K562 (cell line): ENCODE data around the gene DMXL1. TPM values are rescaled to one million over a fixed set of nuclear protein-coding genes. Genes with fewer than 3 reads are reported as not detected.

Source experiments
- ATAC-seq: fragments of 200-7000 bp; cut with Tn5 transposase; 3 replicates; pipeline ENCODE4 v1.9.1; 2020; ENCODE audit warnings: moderate library complexity
- BruUV-seq: library from RNA; stranded (reverse); fragments of 400-500 nt; replicated peaks from 2 replicates; lab custom pipeline; 2021; lab: Mats Ljungman, UMichigan
- CTCF ChIA-PET: fragments of 300-600 bp; formaldehyde crosslinking; extraction: SDS; loops from one replicate; lab custom pipeline; 2021; ENCODE audit warnings: low intra/inter-chr PET ratio; lab: Yijun Ruan, JAX
- POLR2A ChIA-PET: fragments of 300-600, 350-650 bp; sonication (Branson Sonifier 250); formaldehyde crosslinking; extraction: SDS; loops from one replicate; lab custom pipeline; 2021; ENCODE audit warnings: antibody characterized with exemption, inconsistent platforms; lab: Yijun Ruan, JAX
- DNase-seq, 4 experiments: peaks; one replicate each; pipeline versions ENCODE4 v3.0.0 to v3.0.0-alpha.2; 2011 to 2018; ENCODE audit warnings: low spot score in 3 of 4, mixed read lengths in 3 of 4; ENCODE audit errors: extremely low read depth in 1 of 4
- FAIRE-seq: peaks from 2 replicates; lab custom pipeline; 2011; peaks lifted over from hg19 to GRCh38; lab: Jason Lieb, UNC
- H2AFZ ChIP-seq: 2 replicates; pipeline ENCODE4 v1.6.0; 2011; ENCODE audit warnings: low read depth, low read length, control low read depth, inconsistent platforms
- H3K27ac ChIP-seq: fragments of 200-600 bp; 3 replicates; pipeline ENCODE4 v1.8.0; 2011; ENCODE audit warnings: low read depth, mild to moderate bottlenecking, control low read depth, inconsistent platforms, low read length, moderate library complexity, mixed read lengths; ENCODE audit errors: extremely low read depth
- H3K27me3 ChIP-seq, 2 experiments: fragments of 300-600 bp in 1 of 2; 2 replicates in 1 of 2; 3 replicates in 1 of 2; pipeline versions ENCODE4 v1.6.0 to v1.8.0; 2011; ENCODE audit warnings: inconsistent platforms in 2 of 2, low read length in 2 of 2, mild to moderate bottlenecking in 1 of 2, mixed read lengths in 1 of 2, moderate library complexity in 1 of 2; ENCODE audit not compliant: control insufficient read depth in 2 of 2, insufficient read depth in 2 of 2
- H3K36me3 ChIP-seq: fragments of 300-600 bp; 3 replicates; pipeline ENCODE4 v1.8.0; 2011; ENCODE audit warnings: mild to moderate bottlenecking, low read length, inconsistent platforms; ENCODE audit not compliant: control insufficient read depth, insufficient read depth
- H3K4me1 ChIP-seq, 2 experiments: fragments of 200-600 bp in 1 of 2; replicated peaks in 1 of 2; 2 replicates in 1 of 2; 3 replicates in 1 of 2; pipeline versions ENCODE4 v1.5.1 to v1.8.0; 2011; ENCODE audit warnings: inconsistent platforms in 2 of 2, low read length in 2 of 2, mild to moderate bottlenecking in 1 of 2, mixed read lengths in 1 of 2, moderate library complexity in 1 of 2; ENCODE audit not compliant: control insufficient read depth in 2 of 2, insufficient read depth in 2 of 2
- H3K4me2 ChIP-seq: 2 replicates; pipeline ENCODE4 v1.6.1; 2011; ENCODE audit warnings: low read length, control low read depth, inconsistent platforms, mixed read lengths; ENCODE audit not compliant: insufficient read depth
- H3K4me3 ChIP-seq: fragments of 200-600 bp; sonication (generic), shearing (Covaris generic); 2 replicates; pipeline ENCODE4 v1.5.1; 2016; ENCODE audit warnings: control low read depth, inconsistent platforms
- H3K79me2 ChIP-seq: fragments of 200-600 bp; 3 replicates; pipeline ENCODE4 v1.8.0; 2011; ENCODE audit warnings: low read length, inconsistent platforms; ENCODE audit not compliant: control insufficient read depth, insufficient read depth
- H3K9ac ChIP-seq, 2 experiments: 2 replicates each; pipeline versions ENCODE4 v1.6.0 to v1.6.1; 2011; ENCODE audit warnings: low read depth in 2 of 2, low read length in 2 of 2, control low read depth in 1 of 2, inconsistent platforms in 1 of 2, mild to moderate bottlenecking in 1 of 2, mixed read lengths in 1 of 2; ENCODE audit not compliant: insufficient read depth in 1 of 2
- H3K9me1 ChIP-seq: one replicate; pipeline ENCODE4 v1.6.0; 2011; ENCODE audit warnings: inconsistent platforms, mild to moderate bottlenecking, low read length, moderate library complexity; ENCODE audit not compliant: control insufficient read depth, insufficient read depth
- H3K9me3 ChIP-seq: replicated peaks from 2 replicates; pipeline ENCODE4 v1.5.1; 2011; ENCODE audit warnings: low read depth, low read length, inconsistent platforms; ENCODE audit not compliant: control insufficient read depth, insufficient read depth
- H4K20me1 ChIP-seq: replicated peaks from 2 replicates; pipeline ENCODE4 v1.6.1; 2011; ENCODE audit warnings: low read length, inconsistent platforms, mixed read lengths; ENCODE audit not compliant: control insufficient read depth, insufficient read depth
- BRF2 ChIP-seq: IDR thresholded peaks from 3 replicates; pipeline ENCODE4 v1.6.1; 2011; ENCODE audit warnings: borderline replicate concordance, mild to moderate bottlenecking; ENCODE audit not compliant: insufficient read length, insufficient read depth
- CBFA2T3 ChIP-seq: fragments of 450-650 bp; IDR thresholded peaks from 2 replicates; pipeline ENCODE4 v1.6.1; 2017
- CHCHD3 ChIP-seq: fragments of 250-450 bp; sonication (Bioruptor Pico); IDR thresholded peaks from 2 replicates; pipeline ENCODE4 v2.1.2; 2022; ENCODE audit warnings: mild to moderate bottlenecking
- CREB5 ChIP-seq: fragments of 250-450 bp; sonication (Bioruptor Pico); IDR thresholded peaks from 2 replicates; pipeline ENCODE4 v1.5.0; 2020; ENCODE audit warnings: mild to moderate bottlenecking
- ETV6 ChIP-seq, 3 experiments: fragments of 150-350 bp in 1 of 3; sonication (generic) in 1 of 3; formaldehyde crosslinking in 1 of 3; IDR thresholded peaks; 2 replicates each; pipeline versions ENCODE4 v1.6.1 to v1.8.0; 2014 to 2022; ENCODE audit warnings: borderline replicate concordance in 2 of 3, low read depth in 2 of 3, antibody characterized with exemption in 1 of 3, low read length in 1 of 3, mild to moderate bottlenecking in 1 of 3, missing genetic modification reagents in 1 of 3
- HDAC3 ChIP-seq: fragments of 450-650 bp; IDR thresholded peaks from 2 replicates; pipeline ENCODE4 v1.6.1; 2018; ENCODE audit warnings: borderline replicate concordance, mild to moderate bottlenecking, moderate library complexity; ENCODE audit not compliant: partially characterized antibody
- MAZ ChIP-seq, 2 experiments: fragments of 450-650 bp in 1 of 2; sonication (generic) in 1 of 2; formaldehyde crosslinking; IDR thresholded peaks in 1 of 2; conservative IDR thresholded peaks in 1 of 2; 2 replicates each; pipeline versions ENCODE4 v1.4.0 to v1.5.0; 2020; ENCODE audit warnings: mild to moderate bottlenecking in 1 of 2, missing genetic modification reagents in 1 of 2
- MLX ChIP-seq, 2 experiments: fragments of 450-650 bp in 1 of 2; sonication (generic) in 1 of 2; formaldehyde crosslinking; conservative IDR thresholded peaks; 2 replicates each; pipeline versions ENCODE4 v1.4.0 to v1.8.1; 2020 to 2022; ENCODE audit warnings: mild to moderate bottlenecking in 1 of 2, missing genetic modification reagents in 1 of 2
- POLR2B ChIP-seq: fragments of 450-650 bp; IDR thresholded peaks from 2 replicates; pipeline ENCODE4 v1.6.1; 2018; ENCODE audit warnings: low read depth; ENCODE audit not compliant: partially characterized antibody
- ZNF140 ChIP-seq: fragments of 250-450 bp; sonication (Bioruptor Pico); IDR thresholded peaks from 2 replicates; pipeline ENCODE4 v1.8.0; 2021; ENCODE audit warnings: moderate library complexity, mild to moderate bottlenecking, inconsistent platforms
- ZNF583 ChIP-seq: fragments of 250-450 bp; sonication (Bioruptor Pico); IDR thresholded peaks from 2 replicates; pipeline ENCODE4 v1.4.0; 2020
- WGBS: fragments of 100-300 bp; shearing (Covaris generic); methylation state at CpG from one replicate; pipeline ENCODE4 v1.1.6; 2016; ENCODE audit warnings: low coverage, mixed read lengths; ENCODE audit not compliant: insufficient coverage; ENCODE audit errors: missing lambda C conversion rate; 5-methylcytosine and 5-hydroxymethylcytosine counted together
- in situ Hi-C: fragments of 300-500 bp; cut with MboI; formaldehyde crosslinking; loops from 4 replicates; pipeline ENCODE4 v1.15.0; 2018; ENCODE audit warnings: inconsistent platforms, mixed read lengths
- intact Hi-C: fragments of 100-400 bp; cut with micrococcal nuclease; formaldehyde crosslinking; loops from 2 replicates; pipeline ENCODE4 v1.14.2; 2022
- polyA plus RNA-seq, 8 experiments: library from polyadenylated mRNA; depleted of rRNA in 4 of 8; stranded (reverse) in 5 of 8; unstranded in 3 of 8; fragments of >200 nt; fragmentation: Nextera tagmentation in 2 of 8; fragmentation: Illumina TruSeq in 1 of 8; extraction: Ambion mirVana in 2 of 8; extraction: Trizol in 1 of 8; gene quantifications; 2 replicates each; pipeline versions ENCODE4 v1.2.1 to v1.2.3, GENCODE V29; 2011 to 2014; ENCODE audit warnings: inconsistent platforms in 1 of 8, missing spikeins in 1 of 8
- total RNA-seq, 7 experiments: library from RNA; depleted of rRNA in 6 of 7; stranded (reverse); fragments of >200 nt in 6 of 7; fragmentation: Illumina TruSeq in 2 of 7; extraction: Trizol in 2 of 7; gene quantifications; 2 replicates each; pipeline versions ENCODE4 v1.2.1 to v1.2.3, GENCODE V29; 2011 to 2021; ENCODE audit warnings: low replicate concordance in 1 of 7
- TF ChIP-seq, protein P1 (sequence below): fragments of 250-450 bp; sonication (Bioruptor Pico); IDR thresholded peaks from 2 replicates; pipeline ENCODE4 v1.5.0; 2020; ENCODE audit warnings: mild to moderate bottlenecking, borderline replicate concordance
- TF ChIP-seq, protein P2 (sequence below): fragments of 450-650 bp; IDR thresholded peaks from one replicate; pipeline ENCODE4 v1.6.1; 2018; ENCODE audit warnings: mild to moderate bottlenecking, moderate library complexity; ENCODE audit not compliant: partially characterized antibody

The DMXL1 gene
- total and polyA plus RNA-seq, 9 of the 15 experiments (the other 6 are each of a cell fraction or from before 2014, with no cell fraction given): 8.3 to 40.3 (median 30.6) TPM

- TF ChIP-seq, protein P1, sequence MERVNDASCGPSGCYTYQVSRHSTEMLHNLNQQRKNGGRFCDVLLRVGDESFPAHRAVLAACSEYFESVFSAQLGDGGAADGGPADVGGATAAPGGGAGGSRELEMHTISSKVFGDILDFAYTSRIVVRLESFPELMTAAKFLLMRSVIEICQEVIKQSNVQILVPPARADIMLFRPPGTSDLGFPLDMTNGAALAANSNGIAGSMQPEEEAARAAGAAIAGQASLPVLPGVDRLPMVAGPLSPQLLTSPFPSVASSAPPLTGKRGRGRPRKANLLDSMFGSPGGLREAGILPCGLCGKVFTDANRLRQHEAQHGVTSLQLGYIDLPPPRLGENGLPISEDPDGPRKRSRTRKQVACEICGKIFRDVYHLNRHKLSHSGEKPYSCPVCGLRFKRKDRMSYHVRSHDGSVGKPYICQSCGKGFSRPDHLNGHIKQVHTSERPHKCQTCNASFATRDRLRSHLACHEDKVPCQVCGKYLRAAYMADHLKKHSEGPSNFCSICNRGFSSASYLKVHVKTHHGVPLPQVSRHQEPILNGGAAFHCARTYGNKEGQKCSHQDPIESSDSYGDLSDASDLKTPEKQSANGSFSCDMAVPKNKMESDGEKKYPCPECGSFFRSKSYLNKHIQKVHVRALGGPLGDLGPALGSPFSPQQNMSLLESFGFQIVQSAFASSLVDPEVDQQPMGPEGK (CRISPR knock-in tag): no peak
Measured at GRCh38 chr5:119177226-119177625, 106.3 kb downstream of the DMXL1 start (continued).

DNA sequence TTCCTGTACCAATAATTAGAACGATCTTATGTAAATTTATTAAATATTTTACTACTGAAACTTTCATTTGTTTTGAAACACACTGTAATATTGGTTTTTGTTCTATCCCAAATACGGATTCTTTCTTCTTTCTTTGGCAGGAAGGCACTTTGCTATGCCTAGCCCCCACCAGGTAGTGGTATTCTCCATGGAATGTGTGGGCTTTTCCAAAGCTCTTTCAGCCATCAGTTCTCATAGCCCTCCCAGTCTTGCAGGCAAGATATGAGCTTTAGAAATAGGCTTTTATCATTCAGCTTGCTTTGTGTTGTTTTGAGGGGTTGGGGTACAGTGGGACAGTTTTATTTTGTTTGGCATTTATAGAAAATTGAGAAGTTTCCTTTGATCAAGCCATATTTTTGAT, 107.5 kb downstream of the DMXL1 start:
- DNase-seq (no peak), ATAC-seq (no peak), FAIRE-seq (no peak)
- Histone ChIP-seq H3K27ac (no peak overlapping the region), H3K9ac (no peak overlapping the region), H2AFZ (no peak overlapping the region), H3K9me3 (no peaks in the 10 kb centered on the region), H3K4me2 (no peak overlapping the region), H3K4me3 (no peak overlapping the region), H3K9me1 (no peaks in the 10 kb centered on the region), H3K36me3 (peaks cover 23% of the 10 kb centered on the region), H3K4me1 (peaks cover 0 to 4% of the 10 kb centered on the region in 2 experiments; a peak in 2 of 5 replicates), H4K20me1 (no peaks in the 10 kb centered on the region), H3K79me2 (no peaks in the 10 kb centered on the region), H3K27me3 (no peaks in the 10 kb centered on the region)
- ChIA-PET POLR2A (interaction anchor here (0.5 to 2.0 kb wide), 3 partner anchors 18 to 108 kb away, joined by 3 to 7 read pairs (median 3); partner anchors contain the start of gene DMXL1), CTCF (no interaction called here)
- BruUV-seq: no TSS peak
- 95% methylated on average over 2 of the region's 2 CpGs for WGBS
- in situ Hi-C loops: no loop called here
- intact Hi-C loops: no loop called here
- TF ChIP-seq CBFA2T3 (no peak), BRF2 (no peak), MLX (CRISPR knock-in tag; conservative IDR thresholded peaks at IDR 0.05) (no peak), ETV6 (IDR thresholded peaks at IDR 0.05; ENCODE audit: borderline replicate concordance in 1 of 2, low read depth in 2 of 2, low read length in 1 of 2) (no peak), ETV6 (CRISPR knock-in tag; IDR thresholded peaks at IDR 0.05; ENCODE audit: borderline replicate concordance) (no peak), POLR2B (no peak), MAZ (CRISPR knock-in tag; conservative IDR thresholded peaks at IDR 0.05 in 1 of 2, IDR thresholded peaks at IDR 0.05 in 1 of 2) (no peak), CREB5 (CRISPR knock-in tag) (no peak), HDAC3 (no peak), ZNF583 (CRISPR knock-in tag) (no peak), ZNF140 (CRISPR knock-in tag) (no peak), CHCHD3 (CRISPR knock-in tag) (no peak)
- TF ChIP-seq, protein P2, sequence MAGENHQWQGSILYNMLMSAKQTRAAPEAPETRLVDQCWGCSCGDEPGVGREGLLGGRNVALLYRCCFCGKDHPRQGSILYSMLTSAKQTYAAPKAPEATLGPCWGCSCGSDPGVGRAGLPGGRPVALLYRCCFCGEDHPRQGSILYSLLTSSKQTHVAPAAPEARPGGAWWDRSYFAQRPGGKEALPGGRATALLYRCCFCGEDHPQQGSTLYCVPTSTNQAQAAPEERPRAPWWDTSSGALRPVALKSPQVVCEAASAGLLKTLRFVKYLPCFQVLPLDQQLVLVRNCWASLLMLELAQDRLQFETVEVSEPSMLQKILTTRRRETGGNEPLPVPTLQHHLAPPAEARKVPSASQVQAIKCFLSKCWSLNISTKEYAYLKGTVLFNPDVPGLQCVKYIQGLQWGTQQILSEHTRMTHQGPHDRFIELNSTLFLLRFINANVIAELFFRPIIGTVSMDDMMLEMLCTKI: no peak
